GM13976 (cell line): Measurements from ENCODE around the gene NPHP3.

Source experiments
- DNase-seq: peaks from one replicate; pipeline ENCODE4 v3.0.0; 2012; ENCODE audit warnings: low spot score
- CTCF ChIP-seq: IDR thresholded peaks from 2 replicates; pipeline ENCODE4 v1.5.1; 2012; ENCODE audit warnings: borderline replicate concordance, mild to moderate bottlenecking; ENCODE audit not compliant: insufficient read depth; ENCODE audit errors: extremely low read depth, missing control alignments, control extremely low read depth
- in situ Hi-C: fragments of 300-500 bp; cut with MboI; formaldehyde crosslinking; loops from one replicate; pipeline ENCODE4 v1.12.0; 2022; ENCODE audit warnings: low sequenced_read_pairs, mixed read lengths, inconsistent platforms; ENCODE audit not compliant: unreplicated experiment

Gene NPHP3

DNA sequence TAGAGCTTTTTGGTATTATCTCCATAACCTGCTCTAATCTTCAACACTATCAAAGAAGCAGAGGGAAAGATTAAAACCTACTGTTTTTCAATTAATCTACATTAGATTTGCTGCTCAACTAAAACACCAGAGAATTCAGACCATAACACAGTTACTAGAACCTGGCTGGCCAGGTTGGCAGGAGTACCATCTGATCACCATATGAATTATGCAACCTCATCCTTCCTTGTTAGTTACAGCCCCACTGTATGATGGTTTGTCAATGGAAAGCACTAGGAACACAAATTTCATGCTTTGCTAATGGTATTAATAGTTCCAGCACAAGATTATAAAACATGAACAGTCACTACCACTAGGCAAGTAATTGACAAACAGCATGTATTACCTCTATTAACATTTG is 5.8 kb downstream of the NPHP3 start:
- no peak for DNase-seq
- in situ Hi-C loops = no loop called here
- TF ChIP-seq CTCF = no peak

DNA sequence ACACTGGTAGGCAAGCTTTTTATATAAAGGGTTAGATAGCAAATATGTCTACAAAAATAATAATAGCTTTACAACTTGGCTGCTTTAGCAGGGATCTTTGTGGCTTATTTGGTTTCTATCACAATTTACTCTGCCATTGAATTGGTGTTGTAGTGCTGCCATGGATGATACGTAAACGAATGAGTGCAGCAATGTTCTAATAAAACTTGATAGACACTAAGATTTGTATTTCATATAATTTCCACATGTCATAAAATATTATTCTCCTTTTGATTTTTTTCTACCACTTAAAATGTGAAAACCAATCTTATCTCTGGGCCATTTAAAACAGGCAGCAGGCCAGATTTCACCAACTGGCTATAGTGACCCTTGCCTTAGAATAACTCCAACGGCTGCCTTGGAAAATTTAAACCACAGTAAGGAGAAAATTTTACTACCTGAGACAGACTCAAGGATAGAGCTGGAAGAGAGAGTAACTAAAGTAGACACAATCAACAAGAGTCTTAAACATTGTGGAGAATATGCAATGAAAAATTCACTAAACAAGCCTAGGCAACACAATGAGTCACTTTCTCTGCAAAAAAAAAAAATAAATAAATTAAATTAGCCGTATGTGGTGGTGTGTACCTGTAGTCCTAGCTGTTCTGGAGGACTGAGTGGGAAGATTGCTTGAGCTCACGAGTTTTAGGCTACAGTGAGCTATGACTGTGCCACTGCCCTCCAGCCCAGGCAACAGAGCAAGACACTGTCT is 8.1 kb downstream of the NPHP3 start:
- in situ Hi-C loops = no loop called here
- no peak for DNase-seq
- no peak for TF ChIP-seq CTCF

DNA sequence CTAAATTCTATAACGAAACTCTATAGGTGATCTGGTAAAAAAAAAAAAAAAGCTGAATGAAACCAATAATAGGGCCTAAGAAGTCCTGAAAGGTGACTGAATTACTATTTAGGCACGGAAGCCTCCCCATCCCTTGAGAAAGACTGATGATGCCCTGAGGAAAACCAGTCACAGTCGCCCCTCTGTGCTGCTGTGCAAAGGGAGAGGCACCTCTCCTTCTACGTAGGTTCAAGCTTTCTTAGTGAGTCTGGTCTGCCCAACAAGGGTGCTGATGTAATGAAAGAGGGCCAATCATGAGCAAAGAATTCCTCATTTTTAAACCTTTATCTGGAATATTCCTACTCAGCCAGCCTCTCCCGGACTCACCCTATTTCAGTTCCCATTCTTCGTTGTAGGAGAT is 11.9 kb downstream of the NPHP3 start:
- no peak for TF ChIP-seq CTCF
- DNase-seq = no peak
- in situ Hi-C loops = no loop called here

- TF ChIP-seq CTCF = no peak
- DNase-seq = no peak
- in situ Hi-C loops = no loop called here
Observed at GRCh38 chr3:132709761-132710160, 12.4 kb downstream of the NPHP3 start.

DNA sequence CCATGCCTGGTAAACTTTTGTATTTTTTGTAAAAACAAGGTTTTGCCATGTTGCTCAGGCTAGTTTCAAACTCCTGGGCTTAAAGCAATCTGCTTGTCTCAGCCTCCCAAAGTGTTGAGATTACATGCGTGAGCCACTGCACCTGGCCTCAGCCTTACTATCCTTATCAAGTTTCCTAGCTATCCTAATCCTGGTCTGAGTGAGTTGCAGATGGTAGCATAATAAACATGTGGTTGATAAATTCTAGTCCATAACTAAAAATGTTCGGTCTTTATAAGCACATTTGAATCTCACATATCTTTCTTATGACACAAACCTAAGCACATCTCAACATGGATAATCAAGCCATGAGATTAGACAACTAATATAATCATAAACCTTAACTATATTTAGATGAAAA is 18.5 kb downstream of the NPHP3 start:
- in situ Hi-C loops = no loop called here
- no peak for DNase-seq
- no peak for TF ChIP-seq CTCF

DNA sequence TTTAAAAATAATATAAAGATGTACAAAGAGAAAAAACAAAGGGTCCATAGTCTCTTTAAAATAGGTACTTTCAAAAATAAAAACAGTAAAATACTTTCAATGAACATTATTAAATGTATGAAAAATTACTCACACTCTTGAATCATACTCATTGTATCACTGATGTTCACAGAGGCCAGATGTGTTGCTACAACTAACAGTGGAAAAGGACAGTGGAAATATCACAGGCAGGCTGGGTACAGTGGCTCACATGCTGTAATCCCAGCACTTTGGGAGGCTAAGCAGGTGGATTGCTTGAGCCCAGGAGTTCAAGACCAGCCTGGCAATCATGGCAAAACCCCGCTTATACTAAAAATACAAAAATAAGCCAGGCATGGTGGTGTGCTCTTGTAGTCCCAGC is 26.8 kb downstream of the NPHP3 start:
- in situ Hi-C loops = no loop called here
- no peak for TF ChIP-seq CTCF
- DNase-seq = no peak
